D721Med (cell line): ENCODE measurements around the gene ITGB8.

Experiments
- DNase-seq: peaks from one replicate; pipeline ENCODE4 v3.0.0; 2011; ENCODE audit warnings: low spot score; ENCODE audit not compliant: insufficient read length
- FAIRE-seq: peaks from 2 replicates; lab custom pipeline; 2011; peaks lifted over from hg19 to GRCh38; lab: Jason Lieb, UNC
- TF ChIP-seq, protein P1 (sequence below): IDR thresholded peaks from 2 replicates; pipeline ENCODE4 v1.5.1; 2012; ENCODE audit warnings: mild to moderate bottlenecking, control low read depth; ENCODE audit not compliant: insufficient read depth; ENCODE audit errors: missing control alignments

The ITGB8 gene

DNA sequence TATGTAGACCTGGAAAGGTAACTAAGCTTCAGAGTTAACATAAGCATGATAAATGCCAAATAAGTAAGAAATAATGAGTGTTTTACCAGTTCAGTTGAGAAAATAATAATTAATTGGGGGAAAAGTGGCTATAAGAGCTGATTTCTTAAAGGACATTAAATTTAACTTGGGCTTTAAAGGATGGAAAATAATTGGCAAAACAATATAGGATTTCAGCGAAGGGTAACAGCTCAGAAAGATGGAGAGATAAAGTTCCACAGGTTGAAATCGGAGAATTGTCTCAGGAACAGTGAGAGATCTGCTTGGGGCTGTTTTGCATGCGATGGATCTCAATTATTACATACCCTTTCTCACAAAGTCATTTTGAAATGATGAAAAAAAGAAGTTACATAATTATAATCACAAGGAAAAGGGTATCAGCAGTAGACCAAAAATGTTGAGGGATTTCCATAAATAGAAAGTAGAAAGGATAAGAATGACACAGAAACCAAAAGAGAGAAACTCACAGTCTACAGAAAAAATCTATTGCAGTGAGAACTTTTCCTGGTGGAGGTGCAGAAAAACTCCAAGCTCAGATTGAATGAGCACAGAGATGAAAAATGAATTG lies 40.1 kb upstream of the ITGB8 start:
- TF ChIP-seq, protein P1, sequence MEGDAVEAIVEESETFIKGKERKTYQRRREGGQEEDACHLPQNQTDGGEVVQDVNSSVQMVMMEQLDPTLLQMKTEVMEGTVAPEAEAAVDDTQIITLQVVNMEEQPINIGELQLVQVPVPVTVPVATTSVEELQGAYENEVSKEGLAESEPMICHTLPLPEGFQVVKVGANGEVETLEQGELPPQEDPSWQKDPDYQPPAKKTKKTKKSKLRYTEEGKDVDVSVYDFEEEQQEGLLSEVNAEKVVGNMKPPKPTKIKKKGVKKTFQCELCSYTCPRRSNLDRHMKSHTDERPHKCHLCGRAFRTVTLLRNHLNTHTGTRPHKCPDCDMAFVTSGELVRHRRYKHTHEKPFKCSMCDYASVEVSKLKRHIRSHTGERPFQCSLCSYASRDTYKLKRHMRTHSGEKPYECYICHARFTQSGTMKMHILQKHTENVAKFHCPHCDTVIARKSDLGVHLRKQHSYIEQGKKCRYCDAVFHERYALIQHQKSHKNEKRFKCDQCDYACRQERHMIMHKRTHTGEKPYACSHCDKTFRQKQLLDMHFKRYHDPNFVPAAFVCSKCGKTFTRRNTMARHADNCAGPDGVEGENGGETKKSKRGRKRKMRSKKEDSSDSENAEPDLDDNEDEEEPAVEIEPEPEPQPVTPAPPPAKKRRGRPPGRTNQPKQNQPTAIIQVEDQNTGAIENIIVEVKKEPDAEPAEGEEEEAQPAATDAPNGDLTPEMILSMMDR: no peak
- DNase-seq (no peak), FAIRE-seq (no peak)

GRCh38 chr7:20293336-20293735 lies 37.4 kb upstream of the ITGB8 start:
- FAIRE-seq (no peak), DNase-seq (no peak)
- TF ChIP-seq, protein P1: no peak

DNA sequence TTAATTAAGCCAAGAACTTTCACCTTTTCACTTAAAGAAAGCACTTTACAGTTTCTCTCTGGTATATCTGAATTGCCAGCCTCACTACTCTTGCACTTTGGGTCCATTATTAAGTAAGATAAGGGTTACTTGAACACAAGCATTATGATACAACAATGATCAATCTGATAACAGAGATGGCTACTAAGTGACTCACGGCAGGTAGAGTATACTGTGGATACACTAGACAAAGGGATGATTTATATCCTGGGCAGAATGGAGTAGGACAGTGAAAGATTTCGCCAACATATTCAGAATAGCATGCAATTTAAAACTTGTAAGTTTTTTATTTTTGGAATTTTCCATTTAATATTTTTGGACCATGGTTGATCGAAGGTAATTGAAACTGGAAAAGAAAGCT lies 34.3 kb upstream of the ITGB8 start:
- no peak for DNase-seq
- FAIRE-seq: no peak
- TF ChIP-seq, protein P1: no peak

- FAIRE-seq (no peak), DNase-seq (no peak)
- TF ChIP-seq, protein P1: no peak
Measured at GRCh38 chr7:20296901-20297300, 33.8 kb upstream of the ITGB8 start.

DNA sequence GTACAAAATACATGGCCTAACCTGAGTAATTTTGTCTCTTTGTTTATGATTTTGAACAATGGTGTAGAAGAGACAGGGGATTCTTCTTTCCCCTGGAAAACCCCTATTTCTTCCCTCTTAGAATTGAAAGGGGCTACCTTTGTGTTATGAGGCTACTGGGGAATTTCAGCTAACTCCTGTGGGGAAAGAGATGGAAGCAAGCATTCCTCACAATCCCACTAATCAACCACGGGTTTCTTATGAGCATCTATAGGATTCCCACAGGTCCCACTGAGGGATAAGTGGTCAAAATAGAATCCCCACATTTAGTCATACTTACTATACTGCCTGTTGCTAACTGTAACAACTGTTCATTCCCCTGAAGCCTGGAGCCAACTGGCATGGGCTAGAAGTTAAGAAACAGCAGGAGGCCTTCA lies 32.2 kb upstream of the ITGB8 start:
- DNase-seq: no peak
- FAIRE-seq: no peak
- TF ChIP-seq, protein P1: no peak

GRCh38 chr7:20299145-20299544 lies 31.6 kb upstream of the ITGB8 start:
- no peak for FAIRE-seq
- TF ChIP-seq, protein P1: no peak

DNA sequence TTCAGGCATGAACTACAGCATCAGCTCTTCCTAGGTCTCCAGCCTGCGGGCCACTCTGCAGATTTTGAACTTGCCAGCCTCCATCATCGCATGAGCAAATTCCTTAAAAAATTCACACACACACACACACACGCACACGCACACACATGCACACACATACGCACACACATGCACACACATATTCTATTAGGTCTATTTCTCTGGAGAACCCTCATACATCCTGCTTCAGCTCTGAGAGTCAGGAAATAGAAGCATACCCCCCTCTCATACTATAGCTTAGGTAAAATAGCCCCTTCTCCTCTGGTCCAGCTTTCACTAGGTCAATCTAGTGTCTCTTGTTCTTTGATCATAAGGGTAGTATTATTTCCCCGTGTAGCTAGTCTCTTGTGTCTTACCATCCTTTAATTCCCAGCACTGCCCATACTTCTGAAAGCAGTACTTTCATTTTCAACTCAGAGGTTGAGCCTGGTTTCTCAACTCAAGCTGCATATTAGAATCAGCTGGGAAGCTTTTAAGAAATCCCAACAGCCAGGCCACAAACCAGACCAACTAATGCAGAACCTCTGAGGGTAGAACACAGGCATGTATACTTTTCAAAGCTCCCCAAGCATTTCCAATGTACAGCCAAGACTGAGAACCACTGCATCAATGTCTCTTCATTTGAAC lies 30.9 kb upstream of the ITGB8 start:
- no peak for FAIRE-seq
- TF ChIP-seq, protein P1: no peak
- DNase-seq: no peak

More at GRCh38 chr7:20299145-20299544, 31.6 kb upstream of the ITGB8 start:
- no peak for DNase-seq
